Measurements from ENCODE around the gene LARP1. TPM values are rescaled to one million over a fixed set of nuclear protein-coding genes. Genes with fewer than 3 reads are reported as not detected.

Gene LARP1
- total RNA-seq, 1 donor from 2014 or later = 243 TPM

- Histone ChIP-seq H3K79me2 (ENCODE audit: insufficient read depth, low read length) (peaks cover 99% of the 10 kb centered on the region), H3K9me3 (ENCODE audit: insufficient read depth, low read depth, low read length) (no peaks in the 10 kb centered on the region), H3K27ac (ENCODE audit: low read depth, low read length) (no peak overlapping the region), H3K4me3 (ENCODE audit: insufficient read depth, low read depth, low read length) (no peak overlapping the region), H2AFZ (ENCODE audit: low read depth, low read length) (no peak overlapping the region), H3K9ac (ENCODE audit: low read length) (no peak overlapping the region), H3K27me3 (ENCODE audit: insufficient read depth, low read length) (no peaks in the 10 kb centered on the region), H3K4me1 (ENCODE audit: insufficient read depth, low read length) (peaks cover 13% of the 10 kb centered on the region), H3K36me3 (ENCODE audit: insufficient read depth, low read length) (no peaks in the 10 kb centered on the region), H4K20me1 (ENCODE audit: insufficient read depth, low read length) (peaks cover 98% of the 10 kb centered on the region), H3K4me2 (ENCODE audit: low read length) (no peak overlapping the region)
- DNase-seq (ENCODE audit: low read depth) (no peak), FAIRE-seq (no peak)
- peak overlapping the region; percentile 42 for H3K27ac Mint-ChIP-seq (ENCODE audit: unreplicated experiment)
- H3K9me3 Mint-ChIP-seq (ENCODE audit: unreplicated experiment) = peaks cover 2% of the 10 kb centered on the region
- H3K36me3 Mint-ChIP-seq (ENCODE audit: low read depth, unreplicated experiment) = peaks cover 2% of the 10 kb centered on the region
- no peaks in the 10 kb centered on the region for H3K27me3 Mint-ChIP-seq (ENCODE audit: low read depth, unreplicated experiment)
- no peak for TF ChIP-seq EZH2 (IDR thresholded peaks at IDR 0.05; ENCODE audit: insufficient read depth, low read length)
- TF ChIP-seq, protein P1, sequence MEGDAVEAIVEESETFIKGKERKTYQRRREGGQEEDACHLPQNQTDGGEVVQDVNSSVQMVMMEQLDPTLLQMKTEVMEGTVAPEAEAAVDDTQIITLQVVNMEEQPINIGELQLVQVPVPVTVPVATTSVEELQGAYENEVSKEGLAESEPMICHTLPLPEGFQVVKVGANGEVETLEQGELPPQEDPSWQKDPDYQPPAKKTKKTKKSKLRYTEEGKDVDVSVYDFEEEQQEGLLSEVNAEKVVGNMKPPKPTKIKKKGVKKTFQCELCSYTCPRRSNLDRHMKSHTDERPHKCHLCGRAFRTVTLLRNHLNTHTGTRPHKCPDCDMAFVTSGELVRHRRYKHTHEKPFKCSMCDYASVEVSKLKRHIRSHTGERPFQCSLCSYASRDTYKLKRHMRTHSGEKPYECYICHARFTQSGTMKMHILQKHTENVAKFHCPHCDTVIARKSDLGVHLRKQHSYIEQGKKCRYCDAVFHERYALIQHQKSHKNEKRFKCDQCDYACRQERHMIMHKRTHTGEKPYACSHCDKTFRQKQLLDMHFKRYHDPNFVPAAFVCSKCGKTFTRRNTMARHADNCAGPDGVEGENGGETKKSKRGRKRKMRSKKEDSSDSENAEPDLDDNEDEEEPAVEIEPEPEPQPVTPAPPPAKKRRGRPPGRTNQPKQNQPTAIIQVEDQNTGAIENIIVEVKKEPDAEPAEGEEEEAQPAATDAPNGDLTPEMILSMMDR (IDR thresholded peaks at IDR 0.05; ENCODE audit: insufficient read depth, low read depth, low read length) = no peak
- peaks cover 49% of the 10 kb centered on the region for H3K4me1 Mint-ChIP-seq (ENCODE audit: low read depth, unreplicated experiment)
- peak overlapping the region; percentile 8 for H3K4me3 Mint-ChIP-seq (ENCODE audit: unreplicated experiment)
Observed at GRCh38 chr5:154782812-154783592, 27.8 kb downstream of the LARP1 start.

DNA sequence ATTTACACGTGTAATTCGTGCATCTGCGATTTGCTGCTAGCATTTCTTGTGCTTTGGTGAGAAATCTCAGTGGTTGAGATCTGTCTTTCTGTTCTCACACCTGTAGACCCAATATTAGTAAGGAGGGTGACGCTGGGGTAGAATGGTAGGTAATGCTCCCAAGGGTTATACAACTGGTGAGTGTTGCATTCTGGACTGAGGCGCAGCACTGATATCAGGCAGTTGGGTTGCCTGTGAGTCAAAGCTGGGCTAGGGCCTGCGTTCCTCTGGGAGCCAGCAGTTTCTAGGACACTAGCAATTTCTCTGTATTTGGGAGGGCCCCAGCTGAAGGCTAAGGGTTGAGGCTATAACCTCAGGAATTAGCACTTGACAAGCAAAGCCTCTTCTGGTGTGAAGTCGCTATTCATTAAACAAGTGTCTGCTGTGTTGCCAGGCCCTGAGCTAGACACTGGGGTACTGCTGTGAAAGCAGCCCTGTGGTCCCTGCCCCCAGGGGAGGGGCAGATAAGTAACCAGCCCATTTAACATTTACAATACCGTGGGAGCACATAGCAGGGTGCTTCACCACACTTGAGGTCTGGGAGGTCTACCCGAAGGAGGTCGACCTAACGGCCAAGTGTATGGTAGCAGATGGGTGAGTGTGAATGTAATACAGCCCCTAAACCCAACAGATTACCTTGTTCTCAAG lies 28.7 kb downstream of the LARP1 start:
- Histone ChIP-seq H3K4me2 (ENCODE audit: low read length) (no peak overlapping the region), H3K4me3 (ENCODE audit: insufficient read depth, low read depth, low read length) (no peak overlapping the region), H4K20me1 (ENCODE audit: insufficient read depth, low read length) (peaks cover 98% of the 10 kb centered on the region), H3K27ac (ENCODE audit: low read depth, low read length) (no peak overlapping the region), H3K4me1 (ENCODE audit: insufficient read depth, low read length) (peaks cover 11% of the 10 kb centered on the region), H3K27me3 (ENCODE audit: insufficient read depth, low read length) (no peaks in the 10 kb centered on the region), H3K9ac (ENCODE audit: low read length) (no peak overlapping the region), H2AFZ (ENCODE audit: low read depth, low read length) (no peak overlapping the region), H3K36me3 (ENCODE audit: insufficient read depth, low read length) (no peaks in the 10 kb centered on the region), H3K79me2 (ENCODE audit: insufficient read depth, low read length) (peaks cover 99% of the 10 kb centered on the region), H3K9me3 (ENCODE audit: insufficient read depth, low read depth, low read length) (no peaks in the 10 kb centered on the region)
- Mint-ChIP-seq H3K27ac (ENCODE audit: unreplicated experiment) (peak overlapping the region; percentile 64), H3K36me3 (ENCODE audit: low read depth, unreplicated experiment) (peaks cover 2% of the 10 kb centered on the region), H3K4me3 (ENCODE audit: unreplicated experiment) (no peak overlapping the region), H3K27me3 (ENCODE audit: low read depth, unreplicated experiment) (no peaks in the 10 kb centered on the region), H3K9me3 (ENCODE audit: unreplicated experiment) (peaks cover 2% of the 10 kb centered on the region), H3K4me1 (ENCODE audit: low read depth, unreplicated experiment) (peaks cover 53% of the 10 kb centered on the region)
- FAIRE-seq (no peak), DNase-seq (ENCODE audit: low read depth) (peak; percentile 56)
- TF ChIP-seq, protein P1 (IDR thresholded peaks at IDR 0.05; ENCODE audit: insufficient read depth, low read depth, low read length) = no peak
- no peak for TF ChIP-seq EZH2 (IDR thresholded peaks at IDR 0.05; ENCODE audit: insufficient read depth, low read length)

Data from astrocyte (in vitro differentiated cells and primary cell).